Stimulated activated naive CD4-positive, alpha-beta T cell (primary cell): Measurements from ENCODE around the gene DOC2B.
"Not testable (repeated sequence)": the region's sequence is repeated elsewhere in the genome, so short reads cannot be mapped to it uniquely, and the experiment has no call there.

Experiments used
- DNase-seq, 6 experiments: peaks; one replicate each; lab custom pipeline; 2025; lab: John Stamatoyannopoulos, UW

DOC2B gene

DNA sequence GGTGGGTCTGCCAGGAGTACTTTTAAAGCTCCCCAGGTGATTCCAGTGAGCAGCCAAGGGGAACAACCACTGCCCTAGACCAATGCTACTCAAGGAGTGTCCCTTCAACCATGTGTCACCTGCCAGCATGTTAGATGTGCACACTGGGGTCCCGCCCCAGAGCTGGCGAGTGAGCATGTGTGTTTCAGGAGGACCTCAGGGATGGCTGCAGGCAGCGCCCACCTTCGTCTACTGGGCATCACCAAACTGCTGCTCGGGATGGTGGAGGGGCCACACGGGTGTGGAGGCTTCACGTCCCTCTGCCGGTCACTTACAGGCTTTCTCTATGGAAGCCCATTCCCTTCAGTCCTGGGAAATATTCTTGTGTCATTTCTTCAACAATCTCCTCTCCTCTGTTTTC lies 29.0 kb upstream of the DOC2B start:
- no peak for DNase-seq

DNA sequence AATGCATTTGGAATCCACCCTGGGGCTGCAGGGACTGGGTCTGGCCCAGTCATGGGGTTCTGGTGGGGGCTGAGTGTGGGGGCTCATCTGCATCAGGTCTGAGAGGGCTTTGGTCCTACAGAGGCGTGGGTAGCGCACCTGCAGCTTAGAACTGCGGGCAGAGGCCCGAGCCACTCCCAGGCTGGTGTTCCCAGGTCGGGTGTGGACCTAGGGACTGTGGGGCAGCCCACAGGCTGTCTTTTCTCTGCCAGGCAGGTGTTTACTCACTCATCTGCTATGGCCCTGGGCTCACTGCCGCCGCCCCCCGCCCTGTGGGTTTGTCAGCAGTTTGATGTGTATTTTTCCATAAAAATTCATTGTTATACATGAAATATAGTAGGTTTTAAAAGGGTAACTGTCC lies 27.0 kb upstream of the DOC2B start:
- no peak for DNase-seq

DNA sequence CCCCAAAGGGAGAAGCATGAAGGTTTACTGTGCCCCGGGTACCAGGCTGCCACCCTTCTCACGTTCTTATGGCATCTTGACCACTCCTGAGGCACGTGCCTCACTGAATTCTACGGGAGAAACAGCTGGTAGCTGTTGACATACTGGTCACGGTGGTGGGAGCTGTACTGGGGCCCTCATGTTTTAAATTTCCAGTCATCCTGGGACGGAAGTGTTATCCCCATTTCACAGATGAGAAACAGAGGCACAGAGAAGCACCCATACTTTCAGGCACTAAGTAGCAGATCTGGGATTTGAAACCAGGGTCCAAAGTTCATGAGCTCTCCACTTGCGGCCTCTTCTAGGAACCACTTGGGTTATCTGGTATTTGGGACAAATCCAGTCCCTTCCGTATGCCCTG lies 26.3 kb upstream of the DOC2B start:
- no peak for DNase-seq

DNA sequence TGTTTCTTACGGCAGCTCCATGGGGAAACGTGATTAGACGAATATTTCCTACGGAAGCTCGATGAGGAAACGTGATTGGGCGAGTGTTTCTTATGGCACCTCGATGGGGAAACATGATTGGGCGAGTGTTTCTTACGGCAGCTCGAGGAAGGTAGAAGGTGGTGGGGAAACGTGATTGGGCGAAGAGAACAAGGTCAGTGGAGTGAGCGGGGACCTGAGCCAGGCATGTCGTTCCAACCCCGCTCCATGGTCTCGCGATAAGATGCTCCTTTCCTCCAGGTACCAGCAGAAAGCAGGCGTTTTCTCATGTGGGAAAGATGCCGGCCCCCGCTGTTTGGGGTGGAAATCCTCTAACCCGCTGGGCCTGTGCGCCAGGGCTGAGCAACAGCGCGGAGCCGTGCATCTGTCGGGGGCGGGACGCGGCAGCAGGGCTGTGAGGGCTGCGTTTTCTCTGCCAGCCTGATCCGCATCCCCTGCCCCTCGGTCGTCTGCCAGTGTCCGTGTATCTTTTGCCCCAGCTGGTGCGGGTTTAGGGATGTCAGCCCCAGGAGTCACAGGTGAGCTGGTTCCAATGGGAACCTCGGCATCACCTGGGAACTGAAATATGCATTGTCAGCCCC lies 25.6 kb upstream of the DOC2B start:
- DNase-seq: no peak

DNA sequence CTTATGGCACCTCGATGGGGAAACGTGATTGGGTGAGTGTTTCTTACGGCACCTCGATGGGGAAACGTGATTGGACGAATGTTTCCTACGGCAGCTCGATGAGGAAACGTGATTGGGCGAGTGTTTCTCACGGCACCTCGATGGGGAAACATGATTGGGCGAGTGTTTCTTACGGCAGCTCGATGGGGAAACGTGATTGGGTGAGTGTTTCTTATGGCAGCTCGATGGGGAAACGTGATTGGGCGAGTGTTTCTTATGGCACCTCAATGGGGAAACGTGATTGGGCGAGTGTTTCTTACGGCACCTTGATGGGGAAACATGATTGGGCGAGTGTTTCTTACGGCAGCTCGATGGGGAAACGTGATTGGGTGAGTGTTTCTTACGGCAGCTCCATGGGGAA lies 25.0 kb upstream of the DOC2B start:
- not testable (repeated sequence) for DNase-seq

DNA sequence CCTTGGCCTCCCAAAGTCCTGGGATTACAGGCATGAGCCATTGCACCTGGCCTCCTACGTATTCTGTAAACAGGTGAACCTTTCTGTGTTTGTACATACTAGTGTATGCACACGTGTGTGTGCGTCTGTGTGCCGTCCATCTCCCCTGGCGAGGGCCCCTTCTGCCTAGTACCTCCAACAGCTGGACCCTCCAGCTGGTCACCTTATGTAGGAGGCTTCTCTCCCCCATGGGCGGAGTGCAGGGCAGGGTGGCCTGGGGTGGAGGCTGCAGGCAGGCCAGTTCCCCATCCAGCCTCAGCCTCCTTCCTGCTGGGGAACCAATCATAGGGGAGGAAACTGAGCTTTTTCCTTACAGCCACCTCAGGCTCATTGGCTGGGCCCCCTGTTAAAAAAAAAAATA lies 24.4 kb upstream of the DOC2B start:
- DNase-seq: no peak

DNA sequence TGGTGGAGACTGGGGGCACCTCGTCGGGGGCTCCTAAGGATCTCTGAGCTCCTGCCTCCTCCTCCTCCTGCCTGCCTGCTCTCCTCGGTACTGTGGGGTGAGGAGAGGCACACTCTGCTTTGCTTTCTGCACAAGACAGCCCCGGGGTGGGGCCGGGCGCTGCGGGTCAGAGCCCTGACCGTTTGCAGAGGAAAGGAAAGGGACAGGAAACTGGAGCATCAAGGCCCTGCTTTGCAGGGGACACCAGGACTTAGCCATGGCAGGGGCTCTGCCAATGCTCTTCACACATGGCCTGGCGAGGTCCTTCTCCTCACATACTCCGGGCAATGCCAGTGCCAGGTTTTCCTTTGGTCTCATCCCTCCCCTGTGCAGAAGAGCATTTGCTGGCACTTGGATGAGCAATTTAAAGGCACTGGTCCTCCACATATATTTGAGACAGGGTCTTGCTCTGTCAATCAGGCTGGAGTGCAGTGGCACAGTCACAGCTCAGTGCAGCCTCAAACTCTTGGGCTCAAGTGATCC lies 23.8 kb upstream of the DOC2B start:
- no peak for DNase-seq

DNA sequence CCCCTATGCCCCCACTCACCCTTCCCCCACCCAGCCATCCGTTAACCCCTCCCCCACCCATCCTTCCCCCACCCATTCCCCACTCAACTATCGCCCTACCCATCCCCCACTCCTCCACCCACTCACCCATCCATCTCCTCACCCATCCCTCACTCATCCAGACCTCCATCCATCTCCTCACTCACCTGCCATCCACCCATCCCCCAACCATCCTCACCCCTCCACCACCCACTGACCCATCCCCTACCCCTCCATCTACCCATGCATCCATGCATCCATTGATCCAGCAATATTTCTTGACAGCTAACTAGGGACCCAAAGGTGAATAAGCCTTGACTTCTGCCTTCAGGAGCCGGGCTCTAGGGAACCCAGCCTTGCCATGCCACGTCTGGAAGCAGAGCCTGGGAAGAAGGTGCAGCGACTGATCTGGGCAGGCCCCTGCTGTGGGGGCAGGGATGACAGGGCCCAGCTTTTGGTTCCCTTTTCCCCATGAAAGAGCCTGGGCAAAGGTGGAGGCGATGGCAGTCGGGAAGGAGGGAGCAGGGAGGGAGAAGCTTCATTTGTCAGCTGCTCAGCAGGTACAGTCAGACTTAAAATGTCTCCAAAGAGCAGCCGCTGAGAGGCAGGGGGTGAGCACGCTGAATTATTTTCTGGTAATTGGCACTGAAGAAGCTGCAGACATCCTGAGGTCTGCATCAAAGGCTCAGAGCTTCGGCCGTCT lies 23.1 kb upstream of the DOC2B start:
- DNase-seq: no peak

DNA sequence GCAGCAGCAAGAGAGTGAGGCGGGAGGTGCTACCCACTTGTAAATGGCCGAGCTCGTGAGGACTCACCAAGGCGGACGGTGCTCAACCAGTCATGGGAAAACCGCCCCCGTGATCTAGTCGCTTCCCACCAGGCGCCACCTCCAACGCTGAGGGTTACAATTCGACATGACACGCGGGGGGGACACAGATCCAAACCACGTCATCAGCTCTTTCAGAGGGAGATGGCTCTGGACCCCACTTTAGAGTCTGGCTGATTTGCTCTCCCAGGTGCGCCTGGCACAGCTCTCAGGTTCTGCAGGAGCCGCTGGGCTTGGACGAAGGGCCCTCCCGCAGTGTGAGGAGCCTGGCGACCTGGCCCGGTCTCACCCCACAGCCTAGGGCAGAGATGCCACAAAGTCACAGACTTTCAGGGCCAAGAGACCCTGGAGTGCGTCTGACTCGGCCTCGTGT lies 21.1 kb upstream of the DOC2B start:
- DNase-seq: no peak

DNA sequence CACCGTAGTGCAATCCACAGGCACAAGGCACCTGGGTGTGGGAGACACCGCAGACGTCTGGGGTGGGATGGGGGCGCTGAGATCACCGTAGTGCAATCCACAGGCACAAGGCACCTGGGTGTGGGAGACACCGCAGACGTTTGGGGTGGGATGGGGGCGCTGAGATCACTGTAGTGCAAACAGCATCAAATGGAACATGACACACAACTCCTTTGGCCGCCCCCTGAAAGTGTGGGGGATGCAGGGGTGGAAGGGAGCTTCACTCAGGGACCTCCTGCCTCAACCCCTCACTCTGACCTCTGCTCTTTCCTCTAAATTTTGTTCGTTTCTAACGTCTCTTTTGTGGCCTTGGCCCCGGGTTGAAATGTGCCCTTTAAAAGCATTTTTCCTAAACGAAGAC lies 20.3 kb upstream of the DOC2B start:
- DNase-seq: not testable (repeated sequence)

DNA sequence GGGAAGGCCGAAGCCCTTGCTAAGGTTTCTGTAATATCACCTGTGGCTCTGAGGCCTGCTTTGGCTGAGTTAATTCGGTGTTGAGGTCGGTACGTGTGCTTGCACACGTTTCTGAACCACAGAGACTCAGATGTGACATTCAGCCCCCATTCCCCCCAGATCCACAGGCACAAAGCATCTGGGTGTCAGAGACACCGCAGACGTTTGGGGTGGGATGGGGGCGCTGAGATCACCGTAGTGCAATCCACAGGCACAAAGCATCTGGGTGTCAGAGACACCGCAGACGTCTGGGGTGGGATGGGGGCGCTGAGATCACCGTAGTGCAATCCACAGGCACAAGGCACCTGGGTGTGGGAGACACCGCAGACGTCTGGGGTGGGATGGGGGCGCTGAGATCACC lies 19.8 kb upstream of the DOC2B start:
- not testable (repeated sequence) for DNase-seq

DNA sequence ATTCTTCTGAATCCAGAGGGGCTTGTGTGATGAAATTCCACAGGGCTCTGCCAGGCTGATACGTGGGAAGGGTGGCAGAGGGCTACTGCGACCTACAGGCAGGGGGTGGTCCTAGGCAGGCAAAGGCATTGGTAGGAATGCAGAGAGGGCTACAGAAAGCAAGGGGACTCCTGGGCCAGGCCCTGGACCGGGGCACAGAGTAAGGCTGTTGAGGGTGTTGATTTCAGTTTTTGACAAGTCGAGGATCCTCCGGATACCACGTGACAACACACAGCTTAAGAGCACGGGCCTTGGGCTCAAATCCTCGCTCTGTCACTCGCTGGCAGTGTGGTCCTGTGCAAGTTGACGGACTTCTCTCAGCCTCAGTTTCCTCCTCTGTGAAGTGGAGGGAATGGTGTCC lies 19.1 kb upstream of the DOC2B start:
- no peak for DNase-seq

DNA sequence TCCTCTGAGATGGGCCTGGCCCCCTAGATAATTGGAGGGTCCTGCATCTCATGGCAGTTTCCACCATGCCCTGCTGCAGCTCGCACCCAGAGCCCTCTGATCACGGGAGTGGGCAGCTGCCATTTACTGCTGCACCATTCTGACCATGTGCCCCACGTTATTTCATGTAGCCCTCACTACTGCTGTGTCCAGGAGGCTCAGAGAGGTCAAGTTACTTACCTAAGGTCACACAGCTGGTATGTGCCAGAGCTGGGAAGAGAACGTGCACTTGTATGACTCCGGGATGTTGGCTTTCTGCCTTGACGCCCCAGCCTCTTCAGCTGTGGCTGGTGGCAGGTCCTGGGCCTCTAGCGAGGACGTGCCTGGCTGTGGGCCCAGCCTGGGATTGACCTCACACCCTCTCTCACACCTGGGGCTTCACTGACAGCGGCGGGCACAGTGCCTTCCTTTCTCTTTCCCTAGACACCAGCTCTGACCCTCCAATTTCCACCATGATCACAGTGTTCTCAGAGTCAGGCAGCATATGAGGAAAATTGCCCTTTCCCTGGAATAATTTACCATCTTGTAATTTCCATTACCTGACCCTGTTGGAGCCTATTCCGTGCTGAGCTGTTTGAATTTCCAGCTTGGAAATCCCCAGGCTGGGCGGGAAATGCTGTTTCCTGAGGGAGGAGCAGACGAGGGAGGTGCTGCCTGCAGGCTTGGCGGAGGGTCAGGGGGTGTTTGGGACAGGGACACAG lies 18.5 kb upstream of the DOC2B start:
- no peak for DNase-seq

DNA sequence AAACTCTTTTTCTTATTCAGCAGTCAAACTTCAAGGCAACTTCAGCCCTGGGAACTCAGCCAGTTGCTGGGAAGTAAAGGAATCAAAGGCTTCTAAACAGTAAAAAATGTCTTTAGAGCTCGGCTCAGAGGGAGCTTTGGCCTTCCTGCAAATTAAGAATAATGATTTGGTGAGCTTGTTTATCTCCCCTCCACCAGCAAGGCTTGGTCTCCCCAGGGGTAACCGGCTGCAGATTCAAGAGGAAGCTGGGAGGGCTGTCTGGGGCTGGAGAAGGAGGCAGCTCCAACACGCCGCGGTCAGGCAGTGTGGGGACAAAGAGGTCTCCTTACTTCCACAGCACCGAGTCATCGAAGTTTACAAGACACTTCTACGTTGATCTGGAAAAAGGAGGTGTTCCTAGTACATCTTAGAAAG lies 17.7 kb upstream of the DOC2B start:
- DNase-seq: no peak

DNA sequence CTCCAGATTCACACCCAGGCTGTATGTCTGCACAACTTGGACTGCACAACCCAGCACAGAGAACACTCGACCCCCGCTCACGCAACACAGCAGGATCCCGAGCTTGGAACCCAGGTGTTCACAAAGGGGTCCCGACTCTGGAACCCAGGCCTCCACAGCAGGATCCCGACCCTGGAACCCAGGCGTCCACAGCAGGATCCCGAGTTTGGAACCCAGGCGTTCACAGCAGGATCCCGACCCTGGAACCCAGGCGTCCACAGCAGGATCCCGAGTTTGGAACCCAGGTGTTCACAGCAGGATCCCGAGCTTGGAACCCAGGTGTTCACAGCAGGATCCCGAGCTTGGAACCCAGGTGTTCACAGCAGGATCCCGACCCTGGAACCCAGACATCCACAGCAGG lies 16.8 kb upstream of the DOC2B start:
- not testable (repeated sequence) for DNase-seq

DNA sequence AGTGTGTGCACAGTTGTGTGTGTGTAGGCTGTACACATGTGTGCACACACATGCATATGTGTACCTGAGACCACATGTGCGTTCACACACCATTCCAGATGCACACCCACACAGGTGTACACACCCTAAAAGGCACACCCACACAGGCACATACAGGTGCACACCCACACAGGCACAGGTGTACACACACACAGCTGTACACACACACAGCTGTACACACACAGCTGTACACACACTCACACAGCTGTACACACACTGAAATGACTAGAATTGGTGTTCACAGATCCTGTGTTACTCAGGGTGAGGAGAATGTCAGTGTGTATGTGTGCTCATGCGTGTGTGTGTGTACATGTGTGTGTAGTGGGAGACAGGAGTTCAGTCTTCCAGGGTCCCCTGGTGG lies 15.9 kb upstream of the DOC2B start:
- DNase-seq: no peak

DNA sequence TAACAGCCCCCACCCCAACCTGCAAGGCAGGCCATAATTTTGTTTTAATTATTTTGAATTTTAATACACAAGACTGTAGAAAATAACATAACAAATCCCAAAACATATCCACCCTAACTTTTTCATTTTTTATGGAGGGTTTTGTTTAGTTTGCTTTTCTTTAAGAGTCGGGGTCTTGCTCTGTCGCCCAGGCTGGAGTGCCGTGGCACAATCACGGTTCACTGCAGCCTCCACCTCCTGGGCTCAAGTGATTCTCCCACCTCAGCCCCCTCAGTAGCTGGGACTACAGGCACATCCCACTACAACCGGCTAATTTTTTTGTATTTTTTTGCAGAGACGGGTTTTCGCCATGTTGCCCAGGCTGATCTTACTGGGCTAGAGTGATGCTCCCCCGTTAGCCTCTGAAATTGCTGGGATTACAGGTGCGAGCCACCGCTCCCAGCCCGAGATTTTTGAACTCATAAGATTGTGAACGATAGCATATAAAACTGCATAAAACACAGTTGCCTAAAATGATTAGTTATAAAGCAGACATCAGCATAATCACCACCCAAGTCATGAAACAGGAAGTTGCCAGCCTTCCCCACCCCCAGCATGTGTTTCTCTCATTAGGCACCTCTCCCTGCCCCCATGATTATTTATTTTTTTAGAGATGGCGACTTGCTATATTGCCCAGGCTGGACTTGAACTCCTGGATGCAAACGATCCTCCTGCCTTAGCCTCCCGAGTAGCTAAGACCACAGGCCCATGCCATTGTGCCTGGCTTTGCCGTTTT lies 13.6 kb upstream of the DOC2B start:
- DNase-seq: no peak

DNA sequence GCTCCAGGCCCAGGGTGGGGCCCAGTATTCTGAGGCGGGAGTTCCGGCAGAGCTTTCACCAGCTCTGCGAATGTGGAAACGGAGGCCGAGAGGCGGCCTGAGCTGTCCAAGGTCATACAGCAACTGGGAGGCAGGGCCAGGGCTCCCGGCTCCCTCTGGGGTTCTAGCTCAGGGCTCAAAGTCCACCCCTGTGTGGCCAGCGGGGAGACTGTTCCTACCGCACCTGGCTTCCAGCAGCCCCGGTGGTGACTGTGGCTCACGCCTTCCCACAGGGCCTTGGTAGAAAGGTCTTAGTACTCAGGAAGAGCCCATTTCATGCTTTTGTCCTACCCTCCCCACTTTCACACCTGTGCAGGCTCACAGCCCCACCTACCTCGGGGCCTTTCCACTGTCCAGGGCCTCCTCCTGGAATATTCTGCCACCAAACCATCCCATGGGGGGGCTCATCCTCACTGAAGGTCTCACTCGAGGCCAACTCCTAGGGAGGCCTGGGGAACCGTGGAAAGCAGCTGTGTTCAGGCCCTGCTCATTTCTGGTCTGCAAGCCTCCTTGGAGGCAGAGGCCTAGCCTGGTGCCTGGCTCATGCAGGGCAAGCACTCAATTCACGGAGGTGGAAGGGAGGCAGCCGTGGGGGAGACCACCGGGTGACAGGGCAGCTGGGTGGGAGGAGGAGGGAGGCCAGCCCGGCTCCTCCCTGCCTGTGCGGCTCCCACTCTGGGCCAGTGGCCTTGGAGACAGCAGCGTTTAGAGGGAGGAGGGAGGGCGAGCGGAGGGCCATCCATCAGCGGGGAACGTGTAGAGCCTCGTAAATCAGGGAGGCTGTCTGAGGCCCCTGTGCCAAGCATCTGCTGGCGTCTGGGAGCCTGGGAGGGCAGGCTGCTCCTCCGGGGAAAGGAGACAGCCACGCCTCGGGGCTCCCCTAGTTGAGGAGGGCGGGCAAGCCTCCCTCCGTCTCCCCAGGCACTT lies 12.7 kb upstream of the DOC2B start:
- no peak for DNase-seq

DNA sequence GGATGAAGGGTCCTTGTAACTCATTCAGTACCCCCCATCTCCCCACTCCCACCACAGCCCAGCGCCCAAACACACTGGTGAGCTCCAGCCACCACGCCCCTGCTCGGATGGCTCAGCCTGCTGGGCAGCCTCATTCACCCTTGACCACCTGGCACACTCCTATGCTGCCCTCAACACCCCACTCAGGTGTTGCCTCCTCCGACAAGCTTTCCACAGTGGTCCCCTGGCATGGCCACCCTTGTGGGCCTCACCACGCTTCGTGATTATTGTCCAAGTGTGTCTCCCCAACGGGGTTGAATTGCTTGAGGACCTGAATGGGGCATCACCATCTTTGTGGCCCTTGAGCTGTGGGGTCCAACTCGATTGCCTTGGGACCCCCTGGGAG lies 12.0 kb upstream of the DOC2B start:
- no peak for DNase-seq

DNA sequence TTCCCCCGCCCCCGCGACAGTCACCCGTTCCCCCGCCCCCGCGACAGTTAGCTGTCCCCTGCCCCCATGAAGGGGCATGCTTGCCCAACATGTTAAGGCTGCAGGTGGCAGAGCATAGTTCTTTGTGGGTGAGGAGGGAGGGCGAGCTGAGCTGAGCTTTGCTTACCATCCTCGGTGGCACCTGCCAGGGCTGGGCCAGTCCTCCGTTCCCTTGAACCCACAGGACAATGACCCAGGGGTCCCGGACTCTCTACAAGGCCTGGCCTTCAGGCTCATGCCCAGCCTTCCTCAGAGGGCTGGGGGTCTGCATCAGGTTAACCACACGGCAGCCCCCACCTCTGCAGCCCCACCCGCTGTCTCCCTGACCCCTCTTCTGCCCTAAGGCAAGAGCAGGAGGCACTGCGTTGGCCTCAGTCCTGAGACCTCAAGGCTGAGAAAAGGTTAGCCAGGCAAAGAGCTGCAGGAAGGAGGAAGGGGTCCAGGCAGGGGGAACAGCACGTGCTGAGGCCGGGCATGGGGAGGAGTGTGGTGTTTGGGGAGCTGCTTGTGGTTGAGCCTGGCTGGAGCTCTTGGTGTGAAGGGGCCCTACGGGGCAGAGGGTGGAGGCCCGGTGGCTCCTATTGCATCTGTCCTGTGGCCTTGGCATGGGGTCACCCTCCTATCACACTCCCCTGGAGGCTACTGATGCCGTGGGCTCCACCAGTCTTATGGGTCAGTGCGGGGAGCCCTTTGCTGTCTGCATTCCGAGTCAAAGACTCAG lies 11.4 kb upstream of the DOC2B start:
- DNase-seq: no peak
